GM15510 (cell line): ENCODE results near the gene IRF2BPL.

Source experiments
- POLR2A ChIP-seq: IDR thresholded peaks from 3 replicates; pipeline ENCODE4 v1.6.1; 2011; ENCODE audit warnings: borderline replicate concordance; ENCODE audit not compliant: insufficient read length; ENCODE audit errors: extremely low read depth

Gene IRF2BPL

DNA sequence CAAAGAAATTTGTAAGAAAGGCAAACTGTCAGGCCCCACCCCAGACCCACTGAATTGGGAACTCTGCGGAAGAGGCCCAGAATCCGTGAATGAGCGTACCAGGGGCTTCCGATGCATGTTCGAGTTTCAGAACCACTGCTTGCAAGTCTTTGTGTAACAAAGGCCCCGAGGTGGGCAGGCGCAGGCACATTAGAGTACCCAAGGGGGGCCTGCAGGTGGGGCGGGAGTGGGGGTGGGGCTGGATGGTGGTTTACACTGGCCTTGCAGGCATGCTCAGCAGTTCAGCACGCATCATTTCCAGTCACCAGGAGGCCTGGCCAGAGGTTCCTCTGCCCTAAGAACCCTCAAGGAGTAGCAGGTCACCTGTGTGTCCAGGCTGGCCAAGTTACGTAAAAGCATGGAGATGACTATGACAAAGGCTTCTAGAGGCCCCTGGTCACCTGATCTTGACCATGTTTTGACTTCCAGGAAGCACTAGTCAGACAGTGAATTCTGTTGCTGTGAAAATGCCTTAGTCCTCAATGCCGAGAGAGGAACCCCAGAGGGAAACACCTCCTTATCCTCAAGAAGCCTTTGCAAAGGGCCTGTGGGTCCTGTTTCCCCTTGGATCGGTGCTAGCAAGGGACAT lies 33.2 kb upstream of the IRF2BPL start:
- no peak for TF ChIP-seq POLR2A

DNA sequence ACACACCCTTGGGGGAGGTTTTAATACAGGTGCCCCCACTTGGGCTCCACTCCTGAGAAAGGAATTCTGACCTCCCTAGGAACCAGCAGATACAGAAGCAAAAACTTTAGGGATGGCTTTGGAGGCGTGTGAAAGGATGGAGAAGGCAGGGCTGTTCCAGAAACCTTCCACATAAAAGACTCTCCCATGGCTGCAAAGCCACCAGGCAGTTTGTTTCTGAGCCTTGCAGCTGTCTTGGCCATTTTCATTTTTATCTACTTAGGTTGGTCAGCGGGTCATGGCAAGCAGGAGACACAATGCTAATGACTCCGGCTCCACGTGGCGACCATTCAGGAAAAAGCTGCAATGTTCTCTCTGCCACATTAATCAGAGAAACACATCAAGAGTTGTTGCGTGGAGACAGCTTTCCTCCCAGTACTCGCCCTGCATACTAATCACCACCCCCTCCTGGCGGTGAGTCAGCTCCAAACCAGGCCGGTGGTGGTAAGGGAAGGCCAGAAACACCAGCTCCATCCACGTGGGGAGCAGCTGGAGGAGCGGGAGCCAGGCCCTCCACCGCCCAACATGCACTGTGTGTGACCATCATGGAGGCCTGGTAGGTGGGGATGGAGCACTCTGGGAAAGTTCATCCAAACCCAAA lies 30.9 kb upstream of the IRF2BPL start:
- no peak for TF ChIP-seq POLR2A

DNA sequence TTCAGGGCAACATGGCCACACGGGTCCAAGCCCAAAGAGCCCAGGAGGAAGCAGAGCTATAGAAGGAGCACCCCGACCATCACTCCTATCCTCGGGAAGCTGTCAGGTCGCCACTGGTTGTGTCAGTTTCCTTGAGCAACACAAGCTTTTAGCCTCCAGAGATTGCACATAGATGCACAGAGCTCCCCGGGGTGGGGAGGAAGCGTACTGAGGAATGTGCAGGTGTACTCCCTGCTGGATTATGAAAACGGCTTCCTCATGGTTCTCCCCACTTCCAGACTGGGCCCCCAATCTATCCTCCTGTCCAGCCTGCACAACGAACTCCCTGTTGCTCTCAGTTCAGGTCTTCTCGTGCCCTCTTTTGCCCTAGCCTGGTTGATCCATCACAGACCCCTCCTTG lies 30.3 kb upstream of the IRF2BPL start:
- no peak for TF ChIP-seq POLR2A

DNA sequence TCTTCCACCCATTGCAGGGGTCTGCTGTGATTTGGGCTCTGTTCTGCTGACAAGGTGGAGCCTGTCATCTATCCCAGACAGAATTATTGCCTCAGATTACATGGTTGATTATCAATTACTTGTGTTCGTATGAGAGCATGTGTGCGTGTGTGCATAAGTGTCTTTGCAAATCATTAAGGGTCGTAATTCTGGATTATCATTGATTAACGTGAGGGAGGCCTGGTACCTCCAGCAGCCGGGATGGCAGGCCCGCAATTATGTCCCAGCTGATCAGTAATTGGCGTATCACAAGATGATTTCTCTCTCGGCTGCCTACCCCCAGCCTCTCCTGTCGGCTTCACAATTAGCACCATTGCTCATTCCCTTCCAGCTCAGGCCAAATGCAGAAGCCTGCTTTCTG lies 29.6 kb upstream of the IRF2BPL start:
- TF ChIP-seq POLR2A, result no peak

DNA sequence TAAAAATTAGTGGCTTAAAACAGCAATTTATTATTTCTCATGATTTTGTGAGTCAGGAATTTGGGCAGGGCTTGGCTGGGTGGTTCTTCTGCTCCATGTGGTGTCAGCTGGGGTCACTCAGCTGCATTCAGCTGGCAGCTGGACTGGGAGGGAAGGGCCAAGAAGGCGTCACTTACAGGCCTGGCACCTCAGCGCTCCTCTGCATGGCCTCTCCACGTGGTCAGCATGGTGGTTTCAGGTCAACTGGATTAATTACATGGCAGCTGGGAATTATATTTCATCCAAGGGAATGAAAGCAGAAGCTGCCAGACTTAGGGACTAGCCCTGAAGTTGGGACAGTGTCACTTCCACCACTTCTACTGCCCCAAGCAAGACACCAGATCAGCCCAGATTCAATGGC lies 27.5 kb upstream of the IRF2BPL start:
- TF ChIP-seq POLR2A, result no peak

DNA sequence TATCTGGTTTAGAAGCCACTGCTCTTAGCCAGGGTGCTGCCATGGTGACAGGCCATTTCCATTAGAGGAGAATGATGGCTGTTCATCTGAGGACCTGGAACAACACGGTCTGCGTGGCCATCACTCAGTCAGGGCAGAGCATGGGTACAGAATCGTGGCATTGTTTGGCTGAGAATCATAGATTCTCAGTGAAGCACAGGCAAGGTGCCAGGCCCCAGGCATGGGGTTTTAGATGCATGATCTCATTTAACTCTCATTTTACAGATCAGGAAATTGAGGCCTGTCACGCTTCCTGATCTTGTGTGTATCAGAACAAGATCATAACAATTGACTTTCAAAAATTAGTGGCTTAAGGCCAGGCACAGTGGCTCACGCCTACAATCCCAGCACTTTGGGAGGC lies 26.8 kb upstream of the IRF2BPL start:
- no peak for TF ChIP-seq POLR2A

DNA sequence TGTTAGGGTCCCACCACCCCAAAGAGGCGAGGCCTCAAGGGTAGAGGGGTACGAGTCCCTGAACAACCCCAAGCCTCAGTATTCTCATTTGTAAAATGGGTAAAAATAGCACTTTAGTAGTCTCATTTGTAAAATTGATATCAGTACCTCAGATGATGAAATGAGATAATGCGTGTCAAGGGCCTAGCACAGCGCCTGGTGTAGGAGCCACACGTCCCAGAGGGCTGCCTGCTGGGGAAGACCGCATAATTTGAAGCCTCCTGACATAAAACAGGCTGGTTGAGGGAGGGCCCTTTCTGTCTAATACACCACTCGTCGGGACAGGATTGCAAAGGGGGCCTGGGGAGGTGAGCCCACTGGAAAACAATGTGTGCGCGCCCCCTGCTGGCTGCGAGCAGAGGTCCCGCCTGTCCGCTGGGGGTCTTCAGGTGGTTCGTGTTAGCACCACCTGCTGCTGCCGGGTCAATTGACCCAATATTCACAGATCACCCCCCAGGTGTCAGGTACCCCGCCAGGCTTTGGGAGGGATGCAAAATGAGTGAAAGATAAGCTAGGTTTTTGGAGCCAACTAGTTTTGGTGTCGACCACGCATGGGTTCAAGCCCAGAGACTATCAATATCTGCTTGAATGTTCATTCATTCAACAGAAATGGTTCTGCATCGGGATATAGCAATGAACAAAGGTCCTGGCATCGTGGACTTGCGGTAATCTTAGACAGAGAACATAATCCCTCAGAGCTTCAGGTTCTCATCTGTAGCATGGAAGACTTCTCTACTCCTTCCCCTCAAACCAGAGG lies 24.7 kb upstream of the IRF2BPL start:
- no peak for TF ChIP-seq POLR2A

DNA sequence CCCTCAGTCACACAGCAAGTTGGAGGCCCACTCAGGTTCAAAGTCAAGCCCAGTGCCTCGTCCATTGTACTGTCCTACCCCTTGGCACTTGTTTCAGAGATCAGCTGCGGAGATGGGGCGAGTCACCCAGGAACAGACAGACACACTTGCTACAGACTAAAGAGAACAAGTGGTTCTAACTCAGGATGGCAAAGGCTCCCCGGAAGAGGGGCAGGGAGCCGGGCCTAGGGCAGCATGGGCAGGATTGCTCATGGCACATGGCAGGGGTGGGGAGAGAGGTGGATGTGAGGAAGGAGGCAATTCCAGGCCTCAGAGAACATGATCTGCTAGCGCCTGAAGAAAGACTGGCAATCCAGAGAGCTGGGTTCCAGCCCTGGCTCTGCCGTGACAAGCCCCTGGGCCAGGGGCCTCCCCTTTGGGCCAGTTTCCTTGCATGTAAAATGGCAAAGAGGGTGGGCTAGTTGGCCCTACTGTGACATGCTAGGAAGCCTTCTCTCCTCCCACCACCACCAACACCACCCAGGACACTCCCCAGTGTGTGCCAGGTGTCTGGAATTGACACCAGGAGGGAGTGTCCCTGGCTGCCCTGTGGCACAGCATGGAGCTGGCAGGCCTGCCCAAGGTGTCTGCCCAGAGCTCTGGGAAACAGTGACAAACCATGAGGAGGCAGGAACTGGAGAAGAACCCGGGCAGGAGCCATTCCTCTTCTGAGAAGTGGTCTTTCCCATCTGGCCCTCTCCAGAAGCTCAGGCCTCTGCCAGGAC lies 24.0 kb upstream of the IRF2BPL start:
- TF ChIP-seq POLR2A, result no peak

DNA sequence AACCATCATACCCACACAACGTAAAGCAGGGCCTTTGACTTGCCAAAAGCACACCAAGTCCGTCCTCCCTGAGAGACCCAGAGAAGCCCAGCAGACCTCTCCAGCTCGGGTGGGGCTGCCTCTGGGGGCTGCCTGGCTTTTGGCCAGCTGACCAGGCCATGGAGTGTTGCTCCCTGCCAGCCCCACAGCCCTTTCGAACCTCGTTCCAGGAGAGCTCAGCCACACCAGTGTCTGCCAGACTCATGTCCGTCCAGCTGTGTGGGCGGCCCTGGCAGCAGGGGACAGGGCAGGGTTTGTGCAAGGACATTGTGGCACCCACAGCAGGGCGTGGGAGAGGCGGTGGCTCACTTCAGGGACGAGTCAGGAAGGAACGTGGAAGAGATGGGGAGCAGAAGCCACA lies 22.6 kb upstream of the IRF2BPL start:
- no peak for TF ChIP-seq POLR2A

DNA sequence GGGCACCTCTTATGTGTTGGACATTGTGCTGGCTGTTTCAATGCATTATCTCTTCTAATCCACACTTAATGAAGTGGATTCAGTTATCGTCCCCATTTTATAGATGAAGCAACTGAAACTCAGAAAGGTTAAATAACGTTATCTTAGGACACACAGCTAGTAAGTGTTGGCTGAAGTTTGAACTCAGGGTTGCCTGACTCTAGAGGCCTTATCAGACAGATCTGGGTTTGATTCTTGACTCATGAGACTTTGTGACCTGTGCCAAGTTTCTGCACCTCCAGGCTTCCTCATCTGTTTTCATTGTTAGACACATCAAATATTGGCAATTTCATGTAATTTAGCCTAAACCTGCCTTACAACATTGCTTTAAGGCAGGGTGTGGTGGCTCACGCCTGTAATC lies 18.2 kb upstream of the IRF2BPL start:
- TF ChIP-seq POLR2A, result no peak

DNA sequence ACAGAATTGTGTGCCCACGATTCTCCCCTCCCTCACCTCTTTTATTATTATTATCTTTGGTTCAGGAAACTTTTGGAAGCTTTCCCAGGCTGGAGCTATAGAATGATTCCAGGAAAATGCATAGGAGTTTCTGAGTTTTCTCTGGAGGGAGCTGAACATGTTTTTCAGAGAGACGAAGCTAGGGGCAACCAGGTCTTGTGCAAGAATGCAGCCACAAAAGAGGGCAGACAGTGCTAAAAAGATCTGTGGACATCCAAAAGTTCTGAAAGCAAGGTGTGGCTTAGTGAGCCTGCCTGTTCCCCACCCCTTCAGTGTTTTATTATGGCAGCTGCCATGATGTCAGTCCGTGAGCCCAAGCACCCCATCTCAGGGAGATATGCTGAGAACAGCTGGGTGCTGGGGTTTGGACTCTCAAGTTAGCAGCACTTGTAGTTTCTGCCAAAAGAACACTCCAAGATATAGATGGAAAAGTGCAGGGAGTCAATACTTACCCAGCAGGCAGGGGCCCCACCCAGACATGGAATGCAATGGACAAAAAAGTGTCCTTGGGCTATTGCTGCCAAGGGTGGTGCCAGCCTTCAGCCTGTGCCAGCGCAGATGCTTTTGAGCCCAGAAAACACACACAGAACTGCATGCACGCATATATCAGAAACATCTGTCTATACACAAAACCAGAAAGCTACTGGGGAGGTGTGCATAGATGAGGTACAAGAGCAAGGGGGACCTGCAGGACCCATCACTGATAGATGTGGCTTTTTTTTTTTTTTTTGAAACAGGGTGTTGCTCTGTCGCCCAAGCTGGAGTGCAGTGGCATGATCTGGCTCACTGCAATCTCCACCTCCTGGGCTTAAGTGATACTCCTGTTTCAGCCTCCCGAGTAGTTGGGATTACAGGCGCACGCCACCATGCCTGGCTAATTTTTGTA lies 17.0 kb upstream of the IRF2BPL start:
- no peak for TF ChIP-seq POLR2A

DNA sequence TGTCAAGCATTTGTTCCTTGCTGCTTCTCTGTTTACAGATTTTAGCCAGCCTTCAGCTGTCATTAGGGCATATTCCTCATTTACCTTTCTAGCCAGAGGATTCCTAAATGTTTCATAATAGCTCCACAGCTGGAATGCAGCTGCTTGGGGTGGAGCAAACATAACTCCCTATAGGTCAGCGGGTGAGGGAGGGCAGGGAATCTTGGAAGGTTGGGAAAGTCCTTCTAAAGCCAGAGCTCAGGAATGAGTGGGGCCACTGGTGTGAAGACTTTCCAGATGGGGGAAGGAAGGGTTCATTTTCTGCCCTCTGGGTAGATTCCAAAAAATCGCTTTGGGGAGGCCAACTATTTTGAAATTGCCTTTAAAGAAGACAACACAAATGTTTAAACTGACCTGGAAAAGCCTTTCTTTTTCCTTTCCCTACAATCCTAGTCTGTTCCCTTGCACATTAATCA lies 16.3 kb upstream of the IRF2BPL start:
- no peak for TF ChIP-seq POLR2A

DNA sequence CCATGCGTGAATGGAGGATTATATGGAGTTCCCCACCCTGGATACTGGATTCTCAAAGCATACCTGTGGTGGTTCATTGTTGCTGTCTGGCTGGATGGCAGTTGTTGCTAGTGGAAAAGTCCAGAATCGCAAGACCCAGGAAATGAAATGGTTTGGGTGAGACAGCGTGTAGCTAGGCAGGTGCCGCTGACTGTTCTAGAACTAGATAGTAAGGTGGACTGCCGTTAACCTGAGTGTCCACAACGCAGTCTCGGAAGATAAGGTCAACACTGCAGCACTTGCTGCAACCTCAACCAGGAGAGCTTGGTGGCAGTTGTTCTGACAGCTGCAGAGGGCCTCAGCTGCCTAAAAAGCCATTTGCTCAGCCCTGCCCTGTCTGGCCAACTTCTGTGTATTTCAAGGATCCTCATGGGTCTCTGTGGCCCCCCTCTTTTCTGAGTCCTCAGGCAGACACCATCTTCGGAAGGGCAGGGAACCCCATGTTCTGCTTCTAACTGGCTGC lies 15.5 kb upstream of the IRF2BPL start:
- no peak for TF ChIP-seq POLR2A

DNA sequence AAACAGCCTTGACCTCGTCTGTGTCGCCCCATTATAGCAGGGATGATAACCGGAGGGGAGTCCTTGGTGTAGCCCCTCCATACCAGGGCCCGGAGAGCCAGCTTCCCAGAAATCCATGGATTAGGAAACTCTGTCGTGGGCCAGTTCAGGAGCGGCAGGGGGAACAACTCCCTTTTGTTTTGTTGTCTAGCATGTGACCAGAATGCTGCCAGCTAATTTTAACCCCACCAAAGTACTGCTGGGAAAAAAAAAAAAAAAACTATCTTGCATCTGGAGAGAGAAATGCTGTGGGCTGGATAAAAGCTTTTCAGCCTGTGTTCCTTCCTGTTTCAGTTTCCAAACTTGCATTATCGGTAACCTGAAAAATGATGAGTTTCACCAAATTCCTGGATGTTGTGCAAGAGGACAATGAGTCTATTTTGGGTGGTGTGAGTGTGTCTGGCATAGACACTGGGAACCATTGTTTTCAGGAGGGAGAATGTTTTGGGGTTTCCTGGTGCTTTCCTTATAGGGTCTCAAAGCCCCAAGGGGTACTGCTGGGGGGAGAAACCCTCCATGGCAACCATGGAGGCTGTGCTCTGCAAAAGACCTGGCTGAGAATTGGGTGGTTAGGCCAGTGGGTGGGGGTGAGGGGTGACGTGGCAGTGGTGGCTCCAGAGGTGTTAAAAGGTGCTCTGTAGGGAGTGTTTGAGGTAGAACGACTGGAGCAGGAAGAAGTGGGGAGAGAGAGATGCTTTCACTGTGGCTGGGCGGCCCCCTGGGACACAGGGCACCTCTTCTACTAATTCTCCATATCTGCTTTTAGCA lies 14.9 kb upstream of the IRF2BPL start:
- TF ChIP-seq POLR2A, result no peak
